ENCODE data around the gene SLC4A8. TPM values are rescaled to one million over a fixed set of nuclear protein-coding genes. Genes with fewer than 3 reads are reported as not detected.

The SLC4A8 gene
- total RNA-seq, 3 donors from 2014 or later (not counting 1 experiment from before 2014, with no cell fraction given) = 9.8 to 19.2 (median 13.6) TPM

GRCh38 chr12:51482929-51483697 is 58.5 kb downstream of the SLC4A8 start:
- no peaks in the 10 kb centered on the region for H3K27me3 Mint-ChIP-seq (ENCODE audit: low read depth in 2 of 2)
- no peaks in the 10 kb centered on the region for H3K9me3 Mint-ChIP-seq
- no peaks in the 10 kb centered on the region for H3K27me3 ChIP-seq (ENCODE audit: control insufficient read depth, insufficient read depth, low read length)
- H3K4me1 ChIP-seq (ENCODE audit: control insufficient read depth, insufficient read depth, low read length) = peaks cover 8% of the 10 kb centered on the region
- peak in 1 of 2 donors; percentile 55 for DNase-seq
- WGBS (ENCODE audit: insufficient coverage) = 10% methylated on average over 3 of the region's 3 CpGs
- intact Hi-C loops (cut with micrococcal nuclease) = no loop called here
- peak overlapping the region; percentile 80 to 89 for H3K27ac Mint-ChIP-seq
- H3K36me3 ChIP-seq (ENCODE audit: control insufficient read depth, insufficient read depth, low read length) = no peaks in the 10 kb centered on the region
- H3K36me3 Mint-ChIP-seq = no peaks in the 10 kb centered on the region
- H3K9me3 ChIP-seq (ENCODE audit: control insufficient read depth, insufficient read depth, low read length) = no peaks in the 10 kb centered on the region
- H3K4me3 Mint-ChIP-seq = peak overlapping the region; percentile 81
- ATAC-seq = peak; percentile 42 to 78 (median 43)
- H3K4me3 ChIP-seq (ENCODE audit: low read length) = no peak overlapping the region
- TF ChIP-seq CTCF (IDR thresholded peaks at IDR 0.05) = no peak
- H3K27ac ChIP-seq (ENCODE audit: low read length) = peak overlapping the region; percentile 68
- H3K4me1 Mint-ChIP-seq = peaks cover 22 to 23% of the 10 kb centered on the region in 2 donors

- H3K36me3 ChIP-seq (ENCODE audit: control insufficient read depth, insufficient read depth, low read length) = no peaks in the 10 kb centered on the region
- H3K27me3 Mint-ChIP-seq (ENCODE audit: low read depth in 2 of 2) = no peaks in the 10 kb centered on the region
- 89% methylated on average over 3 of the region's 3 CpGs for WGBS (ENCODE audit: insufficient coverage)
- intact Hi-C loops (cut with micrococcal nuclease) = no loop called here
- no peak overlapping the region for H3K4me3 ChIP-seq (ENCODE audit: low read length)
- peaks cover 22 to 23% of the 10 kb centered on the region in 2 donors for H3K4me1 Mint-ChIP-seq
- no peaks in the 10 kb centered on the region for H3K27me3 ChIP-seq (ENCODE audit: control insufficient read depth, insufficient read depth, low read length)
- H3K27ac Mint-ChIP-seq = peak overlapping the region in 1 of 2 donors; percentile 89
- H3K9me3 Mint-ChIP-seq = no peaks in the 10 kb centered on the region
- TF ChIP-seq CTCF (IDR thresholded peaks at IDR 0.05) = no peak
- DNase-seq = peak in 1 of 2 donors; percentile 10
- H3K4me3 Mint-ChIP-seq = peak overlapping the region; percentile 32
- H3K9me3 ChIP-seq (ENCODE audit: control insufficient read depth, insufficient read depth, low read length) = no peaks in the 10 kb centered on the region
- H3K36me3 Mint-ChIP-seq = no peaks in the 10 kb centered on the region
- ATAC-seq = no peak
- peaks cover 8% of the 10 kb centered on the region for H3K4me1 ChIP-seq (ENCODE audit: control insufficient read depth, insufficient read depth, low read length)
- no peak overlapping the region for H3K27ac ChIP-seq (ENCODE audit: low read length)
These were observed 59.5 kb downstream of the SLC4A8 start for GRCh38 chr12:51484119-51484518.

GRCh38 chr12:51488281-51488680 is 63.6 kb downstream of the SLC4A8 start:
- no peaks in the 10 kb centered on the region for H3K9me3 ChIP-seq (ENCODE audit: control insufficient read depth, insufficient read depth, low read length)
- H3K36me3 Mint-ChIP-seq = no peaks in the 10 kb centered on the region
- peaks cover 13 to 15% of the 10 kb centered on the region in 2 donors for H3K4me1 Mint-ChIP-seq
- no peak for TF ChIP-seq CTCF (IDR thresholded peaks at IDR 0.05)
- no peak overlapping the region for H3K4me3 Mint-ChIP-seq
- no peaks in the 10 kb centered on the region for H3K9me3 Mint-ChIP-seq
- no peak for DNase-seq
- H3K27ac Mint-ChIP-seq = no peak overlapping the region
- H3K27ac ChIP-seq (ENCODE audit: low read length) = no peak overlapping the region
- intact Hi-C loops (cut with micrococcal nuclease) = no loop called here
- H3K27me3 ChIP-seq (ENCODE audit: control insufficient read depth, insufficient read depth, low read length) = no peaks in the 10 kb centered on the region
- no peak overlapping the region for H3K4me3 ChIP-seq (ENCODE audit: low read length)
- no peaks in the 10 kb centered on the region for H3K4me1 ChIP-seq (ENCODE audit: control insufficient read depth, insufficient read depth, low read length)
- no peak for ATAC-seq
- no peaks in the 10 kb centered on the region for H3K27me3 Mint-ChIP-seq (ENCODE audit: low read depth in 2 of 2)
- no peaks in the 10 kb centered on the region for H3K36me3 ChIP-seq (ENCODE audit: control insufficient read depth, insufficient read depth, low read length)

GRCh38 chr12:51493281-51493680 is 68.7 kb downstream of the SLC4A8 start:
- DNase-seq = no peak
- H3K4me3 ChIP-seq (ENCODE audit: low read length) = no peak overlapping the region
- no peak overlapping the region for H3K27ac ChIP-seq (ENCODE audit: low read length)
- Mint-ChIP-seq H3K27ac (no peak overlapping the region), H3K9me3 (no peaks in the 10 kb centered on the region), H3K27me3 (ENCODE audit: low read depth in 2 of 2) (no peaks in the 10 kb centered on the region), H3K36me3 (no peaks in the 10 kb centered on the region), H3K4me1 (no peaks in the 10 kb centered on the region), H3K4me3 (no peak overlapping the region)
- no peak for TF ChIP-seq CTCF (IDR thresholded peaks at IDR 0.05)
- no peaks in the 10 kb centered on the region for H3K4me1 ChIP-seq (ENCODE audit: control insufficient read depth, insufficient read depth, low read length)
- no peaks in the 10 kb centered on the region for H3K36me3 ChIP-seq (ENCODE audit: control insufficient read depth, insufficient read depth, low read length)
- intact Hi-C loops (cut with micrococcal nuclease) = no loop called here
- no peaks in the 10 kb centered on the region for H3K9me3 ChIP-seq (ENCODE audit: control insufficient read depth, insufficient read depth, low read length)
- no peaks in the 10 kb centered on the region for H3K27me3 ChIP-seq (ENCODE audit: control insufficient read depth, insufficient read depth, low read length)
- peak in 1 of 3 donors; percentile 33 for ATAC-seq
- WGBS (ENCODE audit: insufficient coverage) = 60% methylated on average over 2 of the region's 2 CpGs

Data from natural killer cell (primary cell).